GDM1 (cell line): Measurements from ENCODE around the gene TMEM205.
"Not testable (repeated sequence)": the region's sequence is repeated elsewhere in the genome, so short reads cannot be mapped to it uniquely, and the experiment has no call there.

Source experiments
- DNase-seq: peaks from one replicate; lab custom pipeline; 2025; lab: John Stamatoyannopoulos, UW

The TMEM205 gene

GRCh38 chr19:11346104-11346940 is at the start of gene TMEM205, which contains the start of gene CCDC159:
Gene TMEM205 (minus strand): TSS chr19:11346268. CDS start chr19:11345619, 649 bp downstream.
Gene CCDC159 (plus strand): TSS chr19:11346519. CDS start chr19:11346607, 88 bp downstream.
- peak; percentile 95 for DNase-seq

GRCh38 chr19:11390933-11391680 is 45.0 kb upstream of the TMEM205 start:
- DNase-seq = no peak

DNA sequence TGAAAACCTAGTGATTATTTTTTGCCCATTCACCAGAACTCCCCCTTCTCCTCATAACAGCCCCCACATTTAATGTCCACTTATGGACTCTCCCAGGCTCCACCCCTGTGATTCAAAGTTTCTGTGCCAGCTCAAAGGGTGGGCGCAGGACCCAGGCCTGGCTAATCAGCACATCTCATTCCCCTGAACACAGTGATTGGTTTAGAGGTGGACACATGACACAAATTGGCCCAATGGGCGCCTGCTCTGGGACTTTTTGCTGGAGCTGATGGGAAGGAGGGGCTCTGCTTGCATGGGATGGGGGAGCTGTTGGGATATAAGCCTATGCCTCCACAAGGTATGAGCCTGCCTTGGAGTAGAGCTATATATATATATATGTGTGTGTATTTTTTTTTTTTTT is 44.3 kb upstream of the TMEM205 start:
- DNase-seq = no peak

- DNase-seq = no peak
Observed at GRCh38 chr19:11387162-11388034, 41.3 kb upstream of the TMEM205 start.

DNA sequence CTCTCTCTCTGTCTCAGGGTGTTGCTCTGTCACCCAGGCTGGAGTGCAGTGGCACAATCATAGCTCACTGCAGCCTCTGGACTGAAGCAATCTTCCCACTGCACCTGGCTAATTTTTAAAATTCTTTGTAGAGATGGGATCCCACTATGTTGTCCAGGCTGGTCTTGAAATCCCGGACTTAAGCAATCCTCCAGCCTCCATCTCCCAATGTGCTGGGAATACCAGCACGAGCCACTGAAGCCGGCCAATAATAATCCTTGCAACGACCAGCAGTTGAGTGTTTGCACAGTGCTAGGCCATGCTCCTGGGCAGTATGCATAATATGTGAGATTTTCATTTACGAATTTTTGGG is 38.7 kb upstream of the TMEM205 start:
- no peak for DNase-seq

DNA sequence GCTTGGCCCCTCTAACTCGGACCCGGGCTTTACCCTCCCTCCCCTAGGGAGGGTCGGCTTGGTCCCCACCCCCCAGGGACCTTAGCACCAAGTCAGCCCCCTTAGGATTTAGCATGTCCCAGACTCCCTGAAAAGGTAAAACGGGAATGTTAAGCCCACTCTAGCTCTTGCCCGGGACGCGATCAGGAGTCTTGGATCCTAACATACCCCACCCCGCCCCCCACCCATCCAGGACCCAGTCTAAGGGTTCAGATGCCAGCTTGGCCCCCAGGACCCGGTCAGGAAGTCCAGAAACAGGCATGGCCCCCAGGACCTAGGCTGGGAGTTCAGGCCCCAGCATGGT is 37.6 kb upstream of the TMEM205 start:
- DNase-seq = no peak

DNA sequence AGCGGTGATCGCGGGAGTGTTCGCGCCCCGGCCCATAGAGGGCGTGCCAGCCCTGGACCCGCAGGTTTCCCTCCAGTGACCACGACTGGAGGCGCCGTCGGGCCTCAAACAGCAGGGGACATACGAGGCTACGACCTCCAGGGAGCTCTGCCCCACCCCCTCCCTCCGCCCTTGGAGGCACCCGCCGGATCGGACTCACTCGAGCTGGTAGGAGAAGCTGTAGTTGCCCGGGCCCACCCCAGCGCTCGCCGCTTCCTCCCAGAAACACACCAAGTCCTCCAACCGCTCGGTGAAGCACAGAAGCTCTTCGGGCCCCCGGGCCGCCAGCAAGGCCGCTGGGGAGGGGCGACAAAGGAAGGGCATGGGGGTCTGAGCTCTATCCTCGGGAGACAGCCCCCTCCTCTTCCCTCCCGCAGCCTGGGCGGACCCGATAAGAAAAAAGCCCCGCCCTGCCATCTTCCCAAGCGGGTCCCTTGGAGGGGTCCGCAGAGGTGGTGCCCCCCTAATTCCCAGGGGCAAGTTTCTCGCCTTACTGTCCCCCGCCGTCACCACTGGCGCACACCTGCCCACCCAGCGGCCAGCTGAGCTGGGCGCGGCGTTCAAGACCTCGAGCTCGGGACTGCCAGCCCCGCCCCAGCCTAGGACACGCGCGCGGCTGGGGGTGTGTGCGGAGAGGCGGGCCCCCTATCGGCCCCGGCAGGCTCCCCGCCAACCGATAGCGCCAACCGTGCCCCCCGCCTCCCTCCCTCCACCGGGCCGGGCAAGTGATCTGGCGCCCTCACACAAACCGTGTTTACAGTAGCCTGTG is 37.0 kb upstream of the TMEM205 start:
- peak; percentile 29 for DNase-seq

DNA sequence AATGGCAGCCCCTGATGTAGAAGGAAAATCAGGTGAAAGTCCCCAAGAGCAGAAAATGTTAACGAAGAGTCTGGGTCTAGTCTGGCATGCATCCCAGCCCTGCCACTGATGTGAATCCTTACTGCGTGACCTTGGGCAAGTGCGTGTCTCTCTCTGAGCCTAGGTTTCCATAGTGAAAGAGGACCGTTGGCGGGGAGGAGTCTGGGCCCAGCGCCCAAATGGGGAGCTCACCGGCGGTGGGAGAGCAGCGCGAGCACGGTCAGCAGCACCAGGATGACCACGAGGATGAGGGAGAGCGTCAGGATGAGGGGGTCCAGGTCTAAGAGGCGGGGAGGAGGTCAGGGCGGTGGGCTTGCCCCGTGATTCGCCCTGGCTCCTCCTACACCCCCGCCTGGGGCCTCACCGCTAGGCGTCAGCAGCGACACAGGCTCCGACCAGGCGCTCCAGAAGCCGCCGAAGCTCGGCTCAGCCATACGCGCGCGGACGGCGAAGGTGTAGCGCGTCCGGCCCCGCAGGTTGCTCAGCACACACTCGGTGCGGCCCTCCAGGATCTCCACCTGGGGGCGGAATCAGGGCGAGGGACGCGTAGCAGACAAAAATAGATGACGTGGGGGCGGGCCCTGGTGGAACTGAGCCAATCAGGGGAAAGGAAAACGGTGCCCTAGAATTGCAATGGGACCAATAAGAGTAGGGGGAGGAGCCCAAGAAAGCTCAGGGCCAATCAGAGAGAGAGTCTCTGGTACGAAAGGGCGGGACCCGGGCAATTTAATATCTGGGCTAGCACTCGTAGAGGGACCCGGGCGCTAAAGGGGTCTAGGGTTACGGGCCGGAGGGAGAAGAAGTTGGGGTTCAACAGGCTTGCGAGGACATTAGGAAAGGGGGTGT is 34.8 kb upstream of the TMEM205 start:
- peak; percentile 88 for DNase-seq

GRCh38 chr19:11379857-11380350 is 33.8 kb upstream of the TMEM205 start:
- no peak for DNase-seq

GRCh38 chr19:11379269-11379845 is 33.3 kb upstream of the TMEM205 start:
- DNase-seq = not testable (repeated sequence)

- DNase-seq = no peak
Observed at GRCh38 chr19:11378319-11379189, 32.5 kb upstream of the TMEM205 start.

DNA sequence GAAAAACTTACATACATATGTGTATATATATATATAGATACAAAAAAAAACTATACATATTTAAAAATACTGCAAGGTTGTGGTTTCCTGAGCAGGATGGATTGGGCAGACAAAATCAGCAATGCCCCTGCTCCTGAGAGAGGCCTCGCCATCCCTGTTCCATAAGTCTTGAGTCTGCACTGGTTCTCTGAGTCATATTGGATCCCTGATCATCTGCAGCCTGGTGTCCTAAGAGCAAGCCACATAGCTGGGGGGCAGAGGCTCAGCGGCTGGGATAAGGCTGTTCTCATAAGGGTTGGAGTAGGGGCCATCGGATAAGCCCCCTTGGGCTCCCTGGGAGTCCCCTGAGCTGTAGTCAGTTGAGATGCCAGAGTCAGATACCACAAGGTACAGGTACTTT is 31.7 kb upstream of the TMEM205 start:
- no peak for DNase-seq

GRCh38 chr19:11377237-11377636 is 31.2 kb upstream of the TMEM205 start:
- no peak for DNase-seq

DNA sequence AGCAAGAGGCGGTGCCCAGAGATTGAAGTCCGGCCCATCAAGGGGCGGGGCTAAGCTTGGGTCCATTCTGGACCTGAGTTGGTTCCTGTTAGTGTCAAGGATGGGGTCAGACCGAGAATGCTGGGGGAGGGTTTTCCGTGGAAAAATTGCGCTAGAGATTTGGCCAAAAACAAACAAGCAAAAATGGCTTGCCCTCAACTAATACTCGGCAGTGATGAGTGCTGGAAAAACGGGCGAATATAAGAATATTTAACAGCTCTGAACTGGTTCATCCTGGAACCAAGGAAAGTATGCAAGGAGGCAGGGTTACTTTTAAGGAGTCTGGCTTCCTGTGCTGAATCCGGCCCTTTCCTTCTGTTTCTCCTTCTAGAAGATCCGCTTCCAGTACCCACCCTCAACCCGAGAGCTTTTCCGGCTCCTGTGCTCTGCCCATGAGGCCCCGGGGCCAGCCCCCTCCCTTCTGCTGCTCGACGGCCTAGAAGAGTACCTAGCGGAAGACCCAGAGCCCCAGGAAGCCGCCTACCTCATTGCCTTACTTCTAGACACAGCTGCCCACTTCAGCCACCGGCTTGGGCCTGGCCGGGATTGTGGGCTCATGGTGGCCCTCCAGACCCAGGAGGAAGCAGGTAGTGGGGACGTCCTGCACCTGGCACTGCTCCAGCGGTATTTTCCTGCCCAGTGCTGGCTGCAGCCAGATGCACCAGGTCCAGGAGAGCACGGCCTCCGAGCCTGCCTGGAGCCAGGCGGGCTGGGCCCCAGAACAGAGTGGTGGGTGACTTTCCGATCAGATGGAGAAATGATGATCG is 29.3 kb upstream of the TMEM205 start:
- DNase-seq = peak; percentile 57

DNA sequence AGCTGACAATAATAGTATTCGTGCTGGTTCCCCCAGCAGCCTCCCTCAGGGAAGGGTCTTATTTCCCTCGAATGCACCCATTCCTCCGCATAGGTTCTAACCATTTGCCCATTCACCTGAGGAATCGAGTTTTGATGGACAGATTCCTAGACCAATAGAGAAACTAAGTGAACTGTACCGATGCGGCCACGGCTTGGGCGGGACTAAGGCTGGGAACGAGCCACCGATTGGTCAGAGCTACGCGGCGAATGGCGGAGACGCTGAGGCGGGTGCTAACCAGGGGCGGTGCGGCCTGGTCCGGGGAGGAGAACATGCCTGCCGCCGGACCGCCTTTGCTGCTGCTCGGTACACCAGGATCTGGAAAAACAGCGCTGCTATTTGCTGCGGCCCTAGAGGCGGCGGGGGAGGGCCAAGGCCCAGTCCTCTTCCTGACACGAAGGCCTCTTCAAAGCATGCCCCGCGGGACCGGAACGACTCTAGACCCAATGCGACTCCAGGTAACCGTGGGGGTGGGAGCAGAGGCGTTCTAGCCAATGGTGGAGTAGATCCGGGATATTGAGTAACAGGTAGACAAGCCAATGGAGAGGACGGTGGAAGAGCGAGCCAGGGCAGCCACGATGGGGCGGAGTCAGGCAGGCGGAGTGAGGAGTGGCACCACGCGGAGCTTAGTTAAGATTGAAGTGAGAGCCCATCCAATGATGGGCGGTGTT is 28.5 kb upstream of the TMEM205 start, which contains the start of gene SWSAP1:
SWSAP1 (plus strand) TSS at position 234 of the 710 bp plus-strand sequence; CDS start at position 249, 15 bp downstream.
- DNase-seq = peak; percentile 99

DNA sequence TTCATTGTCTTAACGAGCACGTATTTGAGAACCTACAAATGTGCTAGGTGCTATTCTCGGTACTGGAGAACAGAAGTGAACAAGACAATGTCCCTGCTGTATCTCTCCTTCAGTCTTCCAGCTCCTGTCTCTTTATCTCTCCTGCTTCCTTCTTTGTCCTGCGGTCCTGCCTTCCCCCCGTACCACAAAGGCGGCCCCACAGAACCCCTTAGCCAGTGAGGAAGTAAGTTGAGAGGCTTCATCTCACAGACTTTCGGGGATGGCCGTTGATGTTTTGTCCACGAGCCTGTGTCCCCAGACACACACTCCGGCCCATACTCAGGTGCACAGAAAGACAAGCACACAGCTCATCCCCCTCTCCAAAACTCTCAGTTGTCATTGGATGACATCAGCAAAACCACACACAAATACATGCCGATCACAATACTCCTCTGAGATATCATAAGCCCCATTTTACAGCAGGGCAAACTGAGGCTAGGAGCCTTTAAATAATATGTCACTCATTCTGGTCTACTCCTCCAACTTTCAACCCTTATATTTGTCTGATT is 27.9 kb upstream of the TMEM205 start:
- DNase-seq = peak; percentile 31
